ENCODE results near the gene FOLR3. TPM values are rescaled to one million over a fixed set of nuclear protein-coding genes. Genes with fewer than 3 reads are reported as not detected.
"Not testable (repeated sequence)": the region's sequence is repeated elsewhere in the genome, so short reads cannot be mapped to it uniquely, and the experiment has no call there.

The FOLR3 gene
- total RNA-seq, 2 donors from 2014 or later: not detected

- no peaks in the 10 kb centered on the region for H3K27me3 ChIP-seq (replicated peaks; ENCODE audit: insufficient read depth)
- no peak for TF ChIP-seq CTCF (IDR thresholded peaks at IDR 0.05)
- H3K36me3 ChIP-seq: no peaks in the 10 kb centered on the region
- no peaks in the 10 kb centered on the region for H3K9me3 ChIP-seq
- DNase-seq (ENCODE audit: low spot score): no peak
- no peaks in the 10 kb centered on the region for H3K4me1 ChIP-seq (ENCODE audit: control insufficient read depth in 1 of 2, low read depth in 2 of 2)
- no peak for ATAC-seq (ENCODE audit: insufficient number of reproducible peaks, low FRiP score, low read depth)
- H3K4me3 ChIP-seq: no peak overlapping the region
- H3K27ac ChIP-seq: no peak overlapping the region
Observed at GRCh38 chr11:72162891-72163492, 27.5 kb downstream of the FOLR3 start.

GRCh38 chr11:72164187-72164586 is 28.7 kb downstream of the FOLR3 start:
- not testable (repeated sequence) for ATAC-seq (ENCODE audit: insufficient number of reproducible peaks, low FRiP score, low read depth); H3K27ac ChIP-seq

GRCh38 chr11:72169046-72169555 is 33.6 kb downstream of the FOLR3 start:
- H3K27ac ChIP-seq; DNase-seq (ENCODE audit: low spot score); H3K9me3 ChIP-seq; H3K4me1 ChIP-seq (ENCODE audit: control insufficient read depth in 1 of 2, low read depth in 2 of 2); H3K4me3 ChIP-seq; H3K27me3 ChIP-seq (replicated peaks; ENCODE audit: insufficient read depth); ATAC-seq (ENCODE audit: insufficient number of reproducible peaks, low FRiP score, low read depth); H3K36me3 ChIP-seq: not testable (repeated sequence)

More at GRCh38 chr11:72164187-72164586, 28.7 kb downstream of the FOLR3 start:
- H3K36me3 ChIP-seq; H3K4me1 ChIP-seq (ENCODE audit: control insufficient read depth in 1 of 2, low read depth in 2 of 2); H3K9me3 ChIP-seq; DNase-seq (ENCODE audit: low spot score); H3K4me3 ChIP-seq; H3K27me3 ChIP-seq (replicated peaks; ENCODE audit: insufficient read depth): not testable (repeated sequence)

- not testable (repeated sequence) for DNase-seq (ENCODE audit: low spot score); H3K4me3 ChIP-seq; H3K27me3 ChIP-seq (replicated peaks; ENCODE audit: insufficient read depth); ATAC-seq (ENCODE audit: insufficient number of reproducible peaks, low FRiP score, low read depth); H3K9me3 ChIP-seq; H3K4me1 ChIP-seq (ENCODE audit: control insufficient read depth in 1 of 2, low read depth in 2 of 2); H3K27ac ChIP-seq; H3K36me3 ChIP-seq
Observed at GRCh38 chr11:72169754-72170153, 34.2 kb downstream of the FOLR3 start.

GRCh38 chr11:72172043-72172442 is 36.5 kb downstream of the FOLR3 start:
- H3K27ac ChIP-seq; H3K36me3 ChIP-seq; H3K9me3 ChIP-seq; DNase-seq (ENCODE audit: low spot score); H3K4me1 ChIP-seq (ENCODE audit: control insufficient read depth in 1 of 2, low read depth in 2 of 2); H3K27me3 ChIP-seq (replicated peaks; ENCODE audit: insufficient read depth); ATAC-seq (ENCODE audit: insufficient number of reproducible peaks, low FRiP score, low read depth); H3K4me3 ChIP-seq: not testable (repeated sequence)

GRCh38 chr11:72173291-72173690 is 37.8 kb downstream of the FOLR3 start:
- no peak for DNase-seq (ENCODE audit: low spot score)
- Histone ChIP-seq H3K9me3 (no peaks in the 10 kb centered on the region), H3K4me1 (ENCODE audit: control insufficient read depth in 1 of 2, low read depth in 2 of 2) (no peaks in the 10 kb centered on the region), H3K27ac (no peak overlapping the region), H3K4me3 (no peak overlapping the region), H3K27me3 (replicated peaks; ENCODE audit: insufficient read depth) (no peaks in the 10 kb centered on the region), H3K36me3 (no peaks in the 10 kb centered on the region)
- no peak for TF ChIP-seq CTCF (IDR thresholded peaks at IDR 0.05)
- no peak for ATAC-seq (ENCODE audit: insufficient number of reproducible peaks, low FRiP score, low read depth)

GRCh38 chr11:72174302-72175070 is 39.0 kb downstream of the FOLR3 start:
- no peaks in the 10 kb centered on the region for H3K9me3 ChIP-seq
- no peaks in the 10 kb centered on the region for H3K27me3 ChIP-seq (replicated peaks; ENCODE audit: insufficient read depth)
- H3K4me1 ChIP-seq (ENCODE audit: control insufficient read depth in 1 of 2, low read depth in 2 of 2): no peaks in the 10 kb centered on the region
- H3K36me3 ChIP-seq: no peaks in the 10 kb centered on the region
- H3K4me3 ChIP-seq: no peak overlapping the region
- no peak overlapping the region for H3K27ac ChIP-seq
- no peak for TF ChIP-seq CTCF (IDR thresholded peaks at IDR 0.05)
- DNase-seq (ENCODE audit: low spot score) (no peak), ATAC-seq (ENCODE audit: insufficient number of reproducible peaks, low FRiP score, low read depth) (no peak)
